ENCODE data around the gene SSC5D.

SSC5D gene

GRCh38 chr19:55455576-55456235 is 32.5 kb upstream of the SSC5D start:
- no peak for DNase-seq

GRCh38 chr19:55456347-55456746 is 31.9 kb upstream of the SSC5D start:
- no peak for DNase-seq

GRCh38 chr19:55457683-55458457 is 30.4 kb upstream of the SSC5D start:
- no peak for DNase-seq

GRCh38 chr19:55459551-55459949 is 28.7 kb upstream of the SSC5D start:
- DNase-seq: no peak

- DNase-seq: no peak
Observed at GRCh38 chr19:55459950-55460657, 28.1 kb upstream of the SSC5D start.

- no peak for DNase-seq
Observed at GRCh38 chr19:55460670-55461258, 27.5 kb upstream of the SSC5D start.

GRCh38 chr19:55461259-55461973 is 26.8 kb upstream of the SSC5D start, which contains the start of gene ISOC2:
Gene ISOC2 (minus strand): TSS chr19:55461642. CDS start chr19:55456486, 5,156 bp downstream.
- peak; percentile 97 for DNase-seq

GRCh38 chr19:55461974-55462626 is 26.1 kb upstream of the SSC5D start:
- no peak for DNase-seq

- DNase-seq: no peak
Observed at GRCh38 chr19:55462722-55463121, 25.5 kb upstream of the SSC5D start.

- DNase-seq: no peak
Observed at GRCh38 chr19:55463583-55464031, 24.6 kb upstream of the SSC5D start.

GRCh38 chr19:55464039-55464661 is 24.1 kb upstream of the SSC5D start:
- DNase-seq: no peak

GRCh38 chr19:55464662-55465054 is 23.6 kb upstream of the SSC5D start, which contains the start of gene C19orf85:
Gene C19orf85 (minus strand): TSS chr19:55464751. CDS start chr19:55464554, 197 bp downstream.
- no peak for DNase-seq

GRCh38 chr19:55465460-55466240 is 22.6 kb upstream of the SSC5D start:
- no peak for DNase-seq

- DNase-seq: no peak
Observed at GRCh38 chr19:55466241-55466614, 22.0 kb upstream of the SSC5D start.

- no peak for DNase-seq
Observed at GRCh38 chr19:55467236-55468053, 20.8 kb upstream of the SSC5D start.

GRCh38 chr19:55468054-55468393 is 20.2 kb upstream of the SSC5D start:
- no peak for DNase-seq

- DNase-seq: no peak
Observed at GRCh38 chr19:55471266-55471665, 17.0 kb upstream of the SSC5D start.

GRCh38 chr19:55472463-55472862 is 15.8 kb upstream of the SSC5D start:
- no peak for DNase-seq

- no peak for DNase-seq
Observed at GRCh38 chr19:55473225-55474012, 14.8 kb upstream of the SSC5D start.

Data from amniotic stem cell (primary cell).